CD14-positive monocyte (primary cell): ENCODE measurements around the gene FGGY. TPM values are rescaled to one million over a fixed set of nuclear protein-coding genes. Genes with fewer than 3 reads are reported as not detected.

Experiments used
- DNase-seq, 3 donors: peaks; one replicate each; pipeline ENCODE4 v3.0.0-alpha.2; 2011 to 2022
- H2AFZ ChIP-seq: 2 replicates; pipeline ENCODE4 v1.6.0; 2012; ENCODE audit warnings: mild to moderate bottlenecking, low read depth, low read length, inconsistent platforms; ENCODE audit not compliant: insufficient read depth, poor library complexity, severe bottlenecking
- H3K27ac ChIP-seq, 2 donors: 1 replicate in 1 of 2; 2 replicates in 1 of 2; pipeline ENCODE4 v1.5.1; 2012 to 2013; ENCODE audit warnings: low read length in 2 of 2, control low read depth in 1 of 2, inconsistent platforms in 1 of 2, low read depth in 1 of 2, mild to moderate bottlenecking in 1 of 2
- H3K27me3 ChIP-seq, 2 donors: one replicate each; pipeline versions ENCODE4 v1.6.0 to v1.6.1; 2011 to 2013; ENCODE audit warnings: low read length in 2 of 2; ENCODE audit not compliant: control insufficient read depth in 2 of 2, insufficient read depth in 2 of 2
- H3K36me3 ChIP-seq, 2 donors: replicated peaks in 1 of 2; 1 replicate in 1 of 2; 2 replicates in 1 of 2; pipeline versions ENCODE4 v1.5.1 to v1.6.1; 2012 to 2013; ENCODE audit warnings: low read length in 2 of 2, control low read depth in 1 of 2, inconsistent platforms in 1 of 2, mild to moderate bottlenecking in 1 of 2; ENCODE audit not compliant: insufficient read depth in 2 of 2, control insufficient read depth in 1 of 2
- H3K4me1 ChIP-seq, 2 donors: 1 replicate in 1 of 2; 2 replicates in 1 of 2; pipeline versions ENCODE4 v1.5.1 to v1.6.1; 2012 to 2013; ENCODE audit warnings: low read length in 2 of 2, control low read depth in 1 of 2, inconsistent platforms in 1 of 2, mild to moderate bottlenecking in 1 of 2, moderate library complexity in 1 of 2; ENCODE audit not compliant: insufficient read depth in 2 of 2, control insufficient read depth in 1 of 2
- H3K4me2 ChIP-seq: replicated peaks from 2 replicates; pipeline ENCODE3; 2012; ENCODE audit warnings: low read length, moderate library complexity, mild to moderate bottlenecking; ENCODE audit not compliant: poor library complexity, severe bottlenecking; ENCODE audit errors: extremely low read depth
- H3K4me3 ChIP-seq, 3 experiments: fragments of 200-600 bp in 1 of 3; sonication (generic) in 1 of 3; replicated peaks in 1 of 3; 1 replicate in 2 of 3; 2 replicates in 1 of 3; pipeline ENCODE4 v1.5.1; 2011 to 2013; ENCODE audit warnings: low read length in 3 of 3, mild to moderate bottlenecking in 3 of 3, control low read depth in 2 of 3, low read depth in 2 of 3, inconsistent platforms in 1 of 3, moderate library complexity in 1 of 3
- H3K79me2 ChIP-seq: 2 replicates; pipeline ENCODE4 v1.6.0; 2012; ENCODE audit warnings: mild to moderate bottlenecking, control low read depth, inconsistent platforms, low read length, moderate library complexity; ENCODE audit not compliant: insufficient read depth
- H3K9ac ChIP-seq: 2 replicates; pipeline ENCODE4 v1.6.0; 2017; ENCODE audit warnings: low read length, mild to moderate bottlenecking; ENCODE audit not compliant: insufficient read depth, poor library complexity, severe bottlenecking
- H3K9me3 ChIP-seq, 2 donors: replicated peaks in 1 of 2; 1 replicate in 1 of 2; 2 replicates in 1 of 2; pipeline versions ENCODE4 v1.5.1 to v1.6.1; 2012 to 2013; ENCODE audit warnings: low read length in 2 of 2, control low read depth in 1 of 2; ENCODE audit not compliant: control insufficient read depth in 1 of 2, insufficient read depth in 1 of 2
- H4K20me1 ChIP-seq: 2 replicates; pipeline ENCODE4 v1.6.0; 2012; ENCODE audit warnings: mild to moderate bottlenecking, low read length, control low read depth, moderate library complexity; ENCODE audit not compliant: insufficient read depth
- H3K27ac Mint-ChIP-seq, 7 donors: one replicate each; pipeline ENCODE4 v1.8.0; 2020; ENCODE audit warnings: mild to moderate bottlenecking in 7 of 7, mixed read lengths in 7 of 7, moderate library complexity in 6 of 7, inconsistent platforms in 2 of 7
- H3K27me3 Mint-ChIP-seq, 3 donors: one replicate each; pipeline ENCODE4 v1.8.0; 2021 to 2022; ENCODE audit warnings: low read depth in 3 of 3, mild to moderate bottlenecking in 3 of 3, mixed read lengths in 3 of 3, moderate library complexity in 3 of 3, inconsistent platforms in 1 of 3
- H3K36me3 Mint-ChIP-seq, 2 donors: one replicate each; pipeline ENCODE4 v1.8.0; 2020; ENCODE audit warnings: mixed read lengths in 2 of 2, inconsistent platforms in 1 of 2, mild to moderate bottlenecking in 1 of 2
- H3K4me1 Mint-ChIP-seq: one replicate; pipeline ENCODE4 v1.8.0; 2020; ENCODE audit warnings: mild to moderate bottlenecking, mixed read lengths
- H3K4me3 Mint-ChIP-seq, 2 donors: one replicate each; pipeline ENCODE4 v1.8.0; 2020; ENCODE audit warnings: mild to moderate bottlenecking in 2 of 2, mixed read lengths in 2 of 2, moderate library complexity in 1 of 2
- H3K9me3 Mint-ChIP-seq, 7 donors: one replicate each; pipeline ENCODE4 v1.8.0; 2020 to 2022; ENCODE audit warnings: mixed read lengths in 7 of 7, mild to moderate bottlenecking in 6 of 7, moderate library complexity in 6 of 7, inconsistent platforms in 2 of 7
- CTCF ChIP-seq: fragments of 200-600 bp; IDR thresholded peaks from one replicate; pipeline ENCODE4 v1.8.0; 2022; ENCODE audit warnings: antibody characterized with exemption, mild to moderate bottlenecking
- WGBS: methylation state at CpG from one replicate; pipeline ENCODE4 v1.1.5; 2013; ENCODE audit warnings: missing lambda C conversion rate; ENCODE audit not compliant: insufficient coverage; 5-methylcytosine and 5-hydroxymethylcytosine counted together
- intact Hi-C, 2 donors: fragments of 100-400 bp; cut with micrococcal nuclease; formaldehyde crosslinking; loops; one replicate each; pipeline versions ENCODE4 v1.15.0 to v1.15.1; 2023
- polyA plus RNA-seq, 3 donors: library from polyadenylated mRNA; depleted of rRNA in 1 of 3; unstranded in 2 of 3; stranded (reverse) in 1 of 3; fragments of 300-500 nt in 2 of 3; fragments of >200 nt in 1 of 3; fragmentation: Illumina TruSeq in 2 of 3; gene quantifications; 1 replicate in 2 of 3; 2 replicates in 1 of 3; pipeline ENCODE4 v1.2.3, GENCODE V29; 2012 to 2021

The FGGY gene
- polyA plus RNA-seq, 3 donors = 2.3 to 4.3 (median 2.9) TPM

GRCh38 chr1:59653968-59654367 is 357.1 kb downstream of the FGGY start:
- no peak overlapping the region for H3K4me3 Mint-ChIP-seq
- H3K9me3 ChIP-seq = no peaks in the 10 kb centered on the region
- H3K9me3 Mint-ChIP-seq = peaks cover 4 to 16% (median 9%) of the 10 kb centered on the region in 7 donors
- no peaks in the 10 kb centered on the region for H3K36me3 Mint-ChIP-seq
- no peak overlapping the region for H3K4me3 ChIP-seq
- no peaks in the 10 kb centered on the region for H3K27me3 Mint-ChIP-seq
- no peaks in the 10 kb centered on the region for H3K27me3 ChIP-seq
- no peak overlapping the region for H2AFZ ChIP-seq
- no peaks in the 10 kb centered on the region for H3K79me2 ChIP-seq
- H3K4me1 ChIP-seq = no peaks in the 10 kb centered on the region
- H3K27ac ChIP-seq = no peak overlapping the region
- H3K27ac Mint-ChIP-seq = no peak overlapping the region
- H3K4me2 ChIP-seq = no peak overlapping the region
- TF ChIP-seq CTCF = no peak
- H3K4me1 Mint-ChIP-seq = peaks cover 3% of the 10 kb centered on the region
- WGBS = 100% methylated on average over 1 of the region's 2 CpGs
- H4K20me1 ChIP-seq = no peaks in the 10 kb centered on the region
- intact Hi-C loops = no loop called here
- DNase-seq = no peak
- H3K9ac ChIP-seq = no peak overlapping the region
- no peaks in the 10 kb centered on the region for H3K36me3 ChIP-seq

GRCh38 chr1:59657873-59658465 is 361.1 kb downstream of the FGGY start:
- intact Hi-C loops = no loop called here
- Mint-ChIP-seq H3K36me3 (no peaks in the 10 kb centered on the region), H3K27ac (no peak overlapping the region), H3K4me1 (peaks cover 3% of the 10 kb centered on the region), H3K4me3 (no peak overlapping the region), H3K9me3 (peaks cover 0 to 8% (median 4%) of the 10 kb centered on the region in 7 donors), H3K27me3 (no peaks in the 10 kb centered on the region)
- no CpG with 5 or more reads among the region's 3 CpGs for WGBS
- H3K9me3 ChIP-seq = no peaks in the 10 kb centered on the region
- no peaks in the 10 kb centered on the region for H3K36me3 ChIP-seq
- DNase-seq = no peak
- no peaks in the 10 kb centered on the region for H3K27me3 ChIP-seq
- no peak overlapping the region for H2AFZ ChIP-seq
- no peaks in the 10 kb centered on the region for H3K4me1 ChIP-seq
- no peaks in the 10 kb centered on the region for H3K79me2 ChIP-seq
- no peak for TF ChIP-seq CTCF
- no peaks in the 10 kb centered on the region for H4K20me1 ChIP-seq
- H3K9ac ChIP-seq = no peak overlapping the region
- no peak overlapping the region for H3K4me2 ChIP-seq
- no peak overlapping the region for H3K4me3 ChIP-seq
- no peak overlapping the region for H3K27ac ChIP-seq
